Measurements from ENCODE around the gene KRTAP10-3. TPM values are rescaled to one million over a fixed set of nuclear protein-coding genes. Genes with fewer than 3 reads are reported as not detected.

Gene KRTAP10-3
- total and polyA plus RNA-seq, 2 of the 13 experiments (the other 11 are each of a cell fraction or from before 2014, with no cell fraction given) = not detected

DNA sequence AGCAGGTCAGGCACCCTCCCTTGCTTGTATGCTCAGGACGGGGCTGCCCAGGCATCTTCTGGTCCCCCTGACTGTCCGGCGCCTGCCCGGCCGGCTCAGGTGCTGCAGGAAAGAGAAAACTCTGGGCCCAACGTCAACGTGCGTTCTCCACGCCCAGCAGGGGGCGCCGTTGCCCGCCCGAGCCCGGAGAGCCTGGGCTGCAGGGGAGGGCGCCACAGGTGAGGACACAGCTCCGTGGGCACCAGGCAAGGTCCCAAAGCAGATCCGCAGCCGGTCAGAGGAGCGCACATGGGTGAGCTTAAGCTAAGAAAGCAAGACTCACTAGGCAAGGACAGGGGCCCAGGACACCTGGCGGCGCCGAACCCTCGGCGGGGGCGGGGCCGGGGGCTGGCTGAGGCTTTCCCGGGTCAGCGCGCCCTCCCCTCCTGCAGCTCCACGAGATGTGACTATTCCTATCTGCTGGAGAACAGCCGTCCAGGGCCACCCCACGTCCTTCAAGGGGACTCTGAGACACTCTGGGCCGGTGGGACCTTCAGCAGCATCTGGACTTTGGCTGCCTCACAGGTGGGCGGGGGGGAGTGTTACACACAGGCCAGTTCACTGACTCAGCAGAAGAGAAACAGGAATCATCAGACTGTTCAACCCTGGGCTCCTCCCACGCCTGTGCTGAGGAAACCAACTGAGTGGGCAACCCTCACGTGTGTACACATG lies 47.9 kb downstream of the KRTAP10-3 start (continued):
- 0 out of 2 replicates have a peak, but pooled peaks have one; percentile 57 for TF ChIP-seq ZNF160 (CRISPR knock-in tag; IDR thresholded peaks at IDR 0.05)
- TF ChIP-seq ELF4 (CRISPR knock-in tag; IDR thresholded peaks at IDR 0.05; ENCODE audit: borderline replicate concordance) = no peak
- TF ChIP-seq HOXA5 (CRISPR knock-in tag; IDR thresholded peaks at IDR 0.05) = no peak
- TF ChIP-seq HNF4A (CRISPR knock-in tag; IDR thresholded peaks at IDR 0.05) = peak; percentile 34; the same call in 1 of the 2 replicates
- TF ChIP-seq STAG1 (CRISPR knock-in tag; IDR thresholded peaks at IDR 0.05) = peak; percentile 96
- no peak for TF ChIP-seq SAP130 (CRISPR knock-in tag; IDR thresholded peaks at IDR 0.05; ENCODE audit: low read depth)
- TF ChIP-seq HOXD1 (CRISPR knock-in tag; IDR thresholded peaks at IDR 0.05) = 0 out of 2 replicates have a peak, but pooled peaks have one; percentile 41
- TF ChIP-seq MAX (IDR thresholded peaks at IDR 0.05) = no peak
- no peak for TF ChIP-seq ATAD3A (CRISPR knock-in tag; IDR thresholded peaks at IDR 0.05)
- TF ChIP-seq ZNF749 (CRISPR knock-in tag; IDR thresholded peaks at IDR 0.05; ENCODE audit: borderline replicate concordance) = no peak
- TF ChIP-seq ZFP36L1 (CRISPR knock-in tag; IDR thresholded peaks at IDR 0.05) = no peak
- no peak for TF ChIP-seq HHEX (CRISPR knock-in tag; IDR thresholded peaks at IDR 0.05)
- TF ChIP-seq AKAP8 (CRISPR knock-in tag; IDR thresholded peaks at IDR 0.05) = no peak
- TF ChIP-seq, protein P1, sequence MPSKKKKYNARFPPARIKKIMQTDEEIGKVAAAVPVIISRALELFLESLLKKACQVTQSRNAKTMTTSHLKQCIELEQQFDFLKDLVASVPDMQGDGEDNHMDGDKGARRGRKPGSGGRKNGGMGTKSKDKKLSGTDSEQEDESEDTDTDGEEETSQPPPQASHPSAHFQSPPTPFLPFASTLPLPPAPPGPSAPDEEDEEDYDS (CRISPR knock-in tag; IDR thresholded peaks at IDR 0.05) = no peak
- TF ChIP-seq SRSF4 (IDR thresholded peaks at IDR 0.05; ENCODE audit: low read depth, low read length, poor library complexity, severe bottlenecking) = no peak
- TF ChIP-seq, protein P2, sequence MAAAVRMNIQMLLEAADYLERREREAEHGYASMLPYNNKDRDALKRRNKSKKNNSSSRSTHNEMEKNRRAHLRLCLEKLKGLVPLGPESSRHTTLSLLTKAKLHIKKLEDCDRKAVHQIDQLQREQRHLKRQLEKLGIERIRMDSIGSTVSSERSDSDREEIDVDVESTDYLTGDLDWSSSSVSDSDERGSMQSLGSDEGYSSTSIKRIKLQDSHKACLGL (CRISPR knock-in tag; IDR thresholded peaks at IDR 0.05) = peak; percentile 51; the same call in 1 of the 2 replicates
- TF ChIP-seq ZNF335 (CRISPR knock-in tag; IDR thresholded peaks at IDR 0.05) = no peak
- TF ChIP-seq NFKBIZ (CRISPR knock-in tag; IDR thresholded peaks at IDR 0.05) = no peak
- peak; percentile 61 for TF ChIP-seq AGO1 (IDR thresholded peaks at IDR 0.05; ENCODE audit: low read depth, low read length, poor library complexity, severe bottlenecking)
- no peak for TF ChIP-seq KIAA2018 (CRISPR knock-in tag; IDR thresholded peaks at IDR 0.05; ENCODE audit: borderline replicate concordance)
- no peak for TF ChIP-seq KLF13 (CRISPR knock-in tag; IDR thresholded peaks at IDR 0.05)
